OCI-LY1 (cell line): ENCODE data around the gene TENM4.

ENCODE experiments used
- H2AFZ ChIP-seq: fragments of 200-600 bp; sonication (generic), shearing (Covaris generic); 2 replicates; pipeline ENCODE4 v1.6.0; 2014; ENCODE audit warnings: antibody characterized with exemption, mild to moderate bottlenecking, low read length
- H3F3A ChIP-seq: fragments of 200-600 bp; sonication (generic), shearing (Covaris generic); 2 replicates; pipeline ENCODE4 v1.6.0; 2014; ENCODE audit warnings: mild to moderate bottlenecking, antibody characterized with exemption, low read length, moderate library complexity; ENCODE audit not compliant: insufficient read depth
- H3K27ac ChIP-seq: fragments of 200-600 bp; sonication (generic); 2 replicates; pipeline ENCODE4 v1.5.1; 2014; ENCODE audit warnings: low read length, mixed run types, mild to moderate bottlenecking, low read depth; ENCODE audit not compliant: poor library complexity, severe bottlenecking
- H3K27me3 ChIP-seq: fragments of 200-600 bp; sonication (generic); 2 replicates; pipeline ENCODE4 v1.6.0; 2014; ENCODE audit warnings: antibody characterized with exemption, mild to moderate bottlenecking, low read length, moderate library complexity; ENCODE audit not compliant: insufficient read depth
- H3K36me3 ChIP-seq: fragments of 200-600 bp; sonication (generic); 2 replicates; pipeline ENCODE4 v1.6.1; 2014; ENCODE audit warnings: mild to moderate bottlenecking, antibody characterized with exemption, low read length, moderate library complexity, mixed read lengths; ENCODE audit not compliant: insufficient read depth
- H3K4me1 ChIP-seq: fragments of 200-600 bp; sonication (generic); 2 replicates; pipeline ENCODE4 v1.5.1; 2014; ENCODE audit warnings: mild to moderate bottlenecking, low read length, moderate library complexity; ENCODE audit not compliant: insufficient read depth, severe bottlenecking
- H3K4me2 ChIP-seq: fragments of 200-600 bp; sonication (generic), shearing (Covaris generic); 2 replicates; pipeline ENCODE4 v1.6.1; 2014; ENCODE audit warnings: low read length
- H3K4me3 ChIP-seq: fragments of 200-600 bp; sonication (generic); 2 replicates; pipeline ENCODE4 v1.5.1; 2014; ENCODE audit warnings: low read length, low read depth, mild to moderate bottlenecking, mixed read lengths; ENCODE audit not compliant: poor library complexity, severe bottlenecking
- H3K79me2 ChIP-seq: fragments of 200-600 bp; shearing (Covaris generic); 2 replicates; pipeline ENCODE4 v1.6.1; 2016; ENCODE audit warnings: mixed run types, low read length, mixed read lengths; ENCODE audit not compliant: insufficient read depth
- H3K9ac ChIP-seq: fragments of 200-600 bp; sonication (generic), shearing (Covaris generic); 2 replicates; pipeline ENCODE4 v1.6.1; 2014; ENCODE audit warnings: mild to moderate bottlenecking, low read length, mixed read lengths
- H3K9me2 ChIP-seq: fragments of 200-600 bp; sonication (generic), shearing (Covaris generic); 2 replicates; pipeline ENCODE4 v1.6.1; 2014; ENCODE audit warnings: low read depth, mild to moderate bottlenecking, low read length, mixed read lengths
- H3K9me3 ChIP-seq: fragments of 200-600 bp; shearing (Covaris generic); 2 replicates; pipeline ENCODE4 v1.6.1; 2014; ENCODE audit warnings: low read length, mixed read lengths
- H4K20me1 ChIP-seq: fragments of 200-600 bp; sonication (generic), shearing (Covaris generic); 2 replicates; pipeline ENCODE4 v1.6.0; 2016; ENCODE audit warnings: mild to moderate bottlenecking, low read length; ENCODE audit not compliant: insufficient read depth
- CTCF ChIP-seq: fragments of 200-600 bp; sonication (generic), shearing (Covaris generic); IDR thresholded peaks from 2 replicates; pipeline ENCODE4 v1.5.1; 2017; ENCODE audit warnings: mild to moderate bottlenecking, antibody characterized with exemption, low read length, moderate library complexity, mixed read lengths
- EZH2 ChIP-seq: fragments of 200-600 bp; sonication (generic), shearing (Covaris generic); IDR thresholded peaks from 2 replicates; pipeline ENCODE4 v1.8.0; 2017; ENCODE audit warnings: borderline replicate concordance, mixed run types, mild to moderate bottlenecking, antibody characterized with exemption, low read length, moderate library complexity, mixed read lengths

Gene TENM4

GRCh38 chr11:79439886-79440570, 802 bp downstream of the TENM4 start:
- TF ChIP-seq CTCF (no peak), EZH2 (no peak)
- H3K4me2 ChIP-seq = no peak overlapping the region
- no peaks in the 10 kb centered on the region for H3K9me3 ChIP-seq
- H3K79me2 ChIP-seq = no peaks in the 10 kb centered on the region
- H3K36me3 ChIP-seq = no peaks in the 10 kb centered on the region
- no peaks in the 10 kb centered on the region for H3F3A ChIP-seq
- H3K27ac ChIP-seq = no peak overlapping the region
- peaks cover 4% of the 10 kb centered on the region; the same call in 1 of the 2 replicates for H3K27me3 ChIP-seq
- H4K20me1 ChIP-seq = no peaks in the 10 kb centered on the region
- H3K9me2 ChIP-seq = no peaks in the 10 kb centered on the region
- no peak overlapping the region for H3K9ac ChIP-seq
- H3K4me1 ChIP-seq = no peaks in the 10 kb centered on the region
- no peak overlapping the region for H3K4me3 ChIP-seq
- H2AFZ ChIP-seq = no peak overlapping the region

- no peaks in the 10 kb centered on the region for H4K20me1 ChIP-seq
- no peaks in the 10 kb centered on the region for H3K79me2 ChIP-seq
- H3K36me3 ChIP-seq = no peaks in the 10 kb centered on the region
- no peaks in the 10 kb centered on the region for H3K9me2 ChIP-seq
- no peak overlapping the region for H2AFZ ChIP-seq
- no peaks in the 10 kb centered on the region for H3F3A ChIP-seq
- TF ChIP-seq EZH2 (no peak), CTCF (no peak)
- no peak overlapping the region for H3K4me2 ChIP-seq
- H3K27ac ChIP-seq = no peak overlapping the region
- H3K4me1 ChIP-seq = no peaks in the 10 kb centered on the region
- no peak overlapping the region for H3K9ac ChIP-seq
- H3K4me3 ChIP-seq = no peak overlapping the region
- peaks cover 4% of the 10 kb centered on the region; the same call in 1 of the 2 replicates for H3K27me3 ChIP-seq
- H3K9me3 ChIP-seq = no peaks in the 10 kb centered on the region
Measured at GRCh38 chr11:79439410-79439885, 1.4 kb downstream of the TENM4 start.

DNA sequence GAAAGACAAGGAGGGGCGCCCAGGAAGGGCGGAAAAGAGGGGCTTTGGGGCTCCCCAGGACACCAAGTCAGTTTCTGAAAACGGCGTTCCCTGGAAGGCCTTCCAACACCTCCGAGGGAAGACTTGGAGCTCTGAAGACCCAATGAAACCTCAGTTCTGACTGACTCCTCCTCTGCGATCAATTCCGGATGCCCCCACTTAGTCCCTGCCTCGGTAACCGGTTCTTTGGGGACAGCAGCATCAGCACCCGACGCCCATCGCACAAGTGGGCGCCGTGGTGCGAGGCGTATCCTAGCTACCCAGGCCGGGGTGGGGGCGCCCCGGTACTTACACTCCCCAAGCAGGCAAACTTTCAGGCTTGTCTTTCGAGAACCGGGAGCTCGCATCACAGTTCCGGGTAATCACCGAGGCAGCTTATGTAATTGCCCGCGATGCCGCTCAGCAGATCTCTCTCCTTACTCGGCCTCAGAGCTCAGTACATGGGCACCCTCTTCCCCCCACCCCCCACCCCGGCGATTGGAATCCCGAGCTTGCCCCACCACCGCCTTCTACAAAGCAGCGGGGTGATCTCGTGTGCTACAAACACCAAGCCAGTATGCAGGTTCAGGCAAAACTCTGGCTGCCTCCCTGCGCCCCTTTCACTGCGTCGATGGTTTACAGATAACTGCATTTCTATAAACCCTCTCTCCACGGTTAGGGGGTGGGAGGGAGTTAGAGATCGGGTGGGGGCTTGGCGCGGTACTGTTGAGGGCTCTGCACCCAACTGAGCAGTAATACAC, 2.0 kb downstream of the TENM4 start:
- Histone ChIP-seq H3F3A (no peaks in the 10 kb centered on the region), H3K36me3 (no peaks in the 10 kb centered on the region), H3K9me2 (no peaks in the 10 kb centered on the region), H4K20me1 (no peaks in the 10 kb centered on the region), H3K4me2 (no peak overlapping the region), H3K9ac (no peak overlapping the region), H3K79me2 (no peaks in the 10 kb centered on the region), H3K27ac (no peak overlapping the region), H3K9me3 (no peaks in the 10 kb centered on the region), H3K4me3 (no peak overlapping the region), H3K27me3 (peaks cover 4% of the 10 kb centered on the region; the same call in 1 of the 2 replicates), H2AFZ (no peak overlapping the region), H3K4me1 (no peaks in the 10 kb centered on the region)
- TF ChIP-seq CTCF (no peak), EZH2 (no peak)
